ENCODE results near the gene CLTA. TPM values are rescaled to one million over a fixed set of nuclear protein-coding genes. Genes with fewer than 3 reads are reported as not detected.

CLTA gene
- total and polyA plus RNA-seq, 10 of the 15 experiments (the other 5 are each of a cell fraction or from before 2014, with no cell fraction given) = 49.0 to 241 (median 168) TPM

GRCh38 chr9:36217256-36217968 lies 26.7 kb downstream of the CLTA start (continued):
- TF ChIP-seq DPF2 (IDR thresholded peaks at IDR 0.05) (no peak), STAT3 (IDR thresholded peaks at IDR 0.05; ENCODE audit: low read depth, low read length) (no peak), NFYB (IDR thresholded peaks at IDR 0.05; ENCODE audit: insufficient read depth, low read depth, low read length) (no peak), SRF (IDR thresholded peaks at IDR 0.05; ENCODE audit: low read depth in 2 of 2, low read length in 2 of 2) (no peak), ESRRA (IDR thresholded peaks at IDR 0.05; ENCODE audit: low read length) (no peak), ZBTB11 (CRISPR knock-in tag; IDR thresholded peaks at IDR 0.05) (no peak)

- Histone ChIP-seq H2AFZ (ENCODE audit: control insufficient read depth, low read depth, low read length) (no peak overlapping the region), H3K4me2 (ENCODE audit: control insufficient read depth, insufficient read depth) (no peak overlapping the region), H3K9me3 (replicated peaks; ENCODE audit: control insufficient read depth, insufficient read depth, low read length) (peaks cover under 1% of the 10 kb centered on the region; the same call in 1 of the 3 replicates), H3K79me2 (ENCODE audit: control insufficient read depth, insufficient read depth, low read length) (no peaks in the 10 kb centered on the region), H3K27ac (ENCODE audit: control insufficient read depth, insufficient read depth) (no peak overlapping the region), H4K20me1 (ENCODE audit: control insufficient read depth, insufficient read depth) (no peaks in the 10 kb centered on the region), H3K27me3 (replicated peaks in 1 of 2; ENCODE audit: control insufficient read depth in 2 of 2, insufficient read depth in 2 of 2, low read length in 1 of 2) (no peaks in the 10 kb centered on the region), H3K9ac (ENCODE audit: control insufficient read depth, insufficient read depth, low read length) (no peak overlapping the region), H3K36me3 (ENCODE audit: control insufficient read depth in 2 of 2, insufficient read depth in 2 of 2, low read length in 1 of 2) (peaks cover 22 to 40% of the 10 kb centered on the region in 2 experiments), H3K4me1 (ENCODE audit: control insufficient read depth, insufficient read depth, low read length) (no peaks in the 10 kb centered on the region), H3K4me3 (no peak overlapping the region)
- POLR2A ChIA-PET = no interaction called here
- DNase-seq (ENCODE audit: low read depth, low spot score) (no peak), ATAC-seq (no peak), FAIRE-seq (no peak)
- SMC1A ChIA-PET (ENCODE audit: uncharacterized antibody, unreplicated experiment) = interaction anchor here (0.5 kb wide), 1 partner anchor 1245 kb away, joined by 3 read pairs; no protein-coding TSS in a partner anchor
- WGBS (ENCODE audit: insufficient coverage, insufficient replicate concordance, low lambda C conversion rate, missing lambda C conversion rate) = 77% methylated on average over 5 of the region's 5 CpGs
- intact Hi-C loops (cut with micrococcal nuclease; ENCODE audit: unreplicated experiment) (no loop called here), in situ Hi-C loops (cut with MboI) (no loop called here)
- no TSS peak for BruUV-seq (replicated peaks)
- TF ChIP-seq FOS (IDR thresholded peaks at IDR 0.05; ENCODE audit: borderline replicate concordance, extremely low read depth, insufficient read length) = no peak
- TF ChIP-seq NKRF (conservative IDR thresholded peaks at IDR 0.05) = no peak
- TF ChIP-seq EZH2 (IDR thresholded peaks at IDR 0.05; ENCODE audit: borderline replicate concordance, control insufficient read depth, low read depth, low read length) = no peak
- TF ChIP-seq SIN3A (IDR thresholded peaks at IDR 0.05; ENCODE audit: low read depth, low read length) = no peak
- TF ChIP-seq SREBF2 (IDR thresholded peaks at IDR 0.05; ENCODE audit: low read length) = no peak
- no peak for TF ChIP-seq STAT1 (conservative IDR thresholded peaks at IDR 0.05)
- TF ChIP-seq NR2F1 (conservative IDR thresholded peaks at IDR 0.05) = no peak
- TF ChIP-seq ZBED1 (IDR thresholded peaks at IDR 0.05; ENCODE audit: borderline replicate concordance) = no peak
- CTCF ChIA-PET = interaction anchor here (0.8 kb wide), 1 partner anchor 15 kb away, joined by 3 read pairs; no protein-coding TSS in a partner anchor
- RAD21 ChIA-PET (ENCODE audit: unreplicated experiment) = no interaction called here
These were observed 27.3 kb downstream of the CLTA start for GRCh38 chr9:36218011-36218410.
